GM19240 (cell line): ENCODE results near the gene GRIK1.

Source experiments
- DNase-seq: peaks from one replicate; pipeline ENCODE4 v3.0.0; 2011; ENCODE audit warnings: low spot score; ENCODE audit not compliant: insufficient read length

The GRIK1 gene

DNA sequence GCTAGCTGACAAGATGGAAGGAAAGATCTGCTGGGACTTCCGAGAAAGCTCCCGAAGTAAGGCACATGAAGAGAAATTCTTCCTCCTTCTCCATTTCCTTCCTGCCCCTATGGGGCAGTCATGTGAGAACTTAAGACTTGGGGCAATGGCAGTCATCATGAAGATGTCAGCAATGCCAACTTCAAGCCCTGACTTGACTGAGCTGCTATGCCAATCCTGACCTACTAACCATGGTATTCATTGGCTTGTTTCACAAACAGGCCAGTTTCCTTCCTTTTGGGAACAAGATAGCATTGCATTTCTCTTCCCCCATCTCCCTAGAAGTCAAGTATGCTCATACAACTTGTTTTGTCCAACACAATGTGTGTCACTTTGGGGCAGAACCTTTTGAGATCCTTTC lies 25.5 kb downstream of the GRIK1 start:
- DNase-seq, result no peak

DNA sequence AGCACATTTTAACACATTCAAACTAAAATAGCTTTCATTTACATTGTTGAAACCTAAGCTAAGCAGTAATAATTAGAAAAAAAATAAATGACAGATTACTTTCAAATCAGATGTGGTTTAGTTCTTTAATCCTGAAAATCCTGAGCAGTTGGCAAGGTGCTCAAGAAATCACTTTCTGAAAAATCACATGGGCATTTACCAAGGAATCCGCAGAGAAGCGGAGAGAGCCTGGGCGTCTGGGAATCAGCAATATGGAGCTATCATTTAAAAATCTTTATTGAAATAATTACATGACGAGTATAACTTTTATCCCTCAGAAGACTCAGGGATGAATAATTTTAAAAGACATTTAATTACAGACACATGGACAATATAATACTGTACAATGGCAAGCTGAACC lies 30.2 kb downstream of the GRIK1 start:
- DNase-seq, result no peak

DNA sequence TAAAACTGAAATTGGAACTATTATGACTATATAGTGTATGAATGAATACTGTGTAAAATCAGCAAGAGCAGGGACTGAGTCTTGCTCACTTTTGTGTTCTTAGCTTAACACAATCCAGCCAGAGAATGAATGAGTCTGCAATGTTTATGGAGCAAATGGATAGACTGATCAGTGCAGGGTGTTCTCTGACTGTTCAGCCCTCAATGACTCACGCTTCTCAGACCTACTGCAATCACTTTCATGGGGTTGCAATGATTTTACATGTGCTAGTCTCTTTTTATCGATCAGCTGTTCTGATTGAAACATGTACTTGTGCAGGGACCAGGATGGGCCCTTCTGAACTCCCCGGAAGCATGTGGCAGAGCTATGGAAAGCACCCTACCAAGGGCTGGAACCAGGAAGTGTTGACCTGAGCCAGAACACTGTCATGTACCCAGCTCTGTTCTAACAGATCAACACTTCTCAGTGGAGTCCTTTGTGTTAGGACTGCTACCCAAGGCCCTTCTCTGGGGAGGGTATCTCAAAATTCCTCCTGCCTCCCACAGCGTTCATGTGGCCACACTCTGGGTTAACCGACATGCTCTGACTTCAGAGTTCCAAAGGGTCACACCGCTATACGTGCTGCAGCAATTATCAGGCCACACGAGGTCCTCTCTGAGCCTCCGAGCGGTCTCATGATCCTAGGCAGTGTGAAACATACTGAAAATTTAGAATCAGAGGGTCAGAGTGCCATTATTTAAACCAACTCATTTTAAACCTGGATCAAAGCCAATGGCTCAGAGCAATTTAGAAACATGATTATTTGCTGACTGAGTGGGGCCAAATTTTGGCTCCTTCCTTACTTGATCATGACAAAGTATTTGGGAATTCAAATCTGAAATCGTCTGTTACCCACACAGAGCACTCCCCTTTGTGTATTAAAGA lies 35.2 kb downstream of the GRIK1 start:
- no peak for DNase-seq

DNA sequence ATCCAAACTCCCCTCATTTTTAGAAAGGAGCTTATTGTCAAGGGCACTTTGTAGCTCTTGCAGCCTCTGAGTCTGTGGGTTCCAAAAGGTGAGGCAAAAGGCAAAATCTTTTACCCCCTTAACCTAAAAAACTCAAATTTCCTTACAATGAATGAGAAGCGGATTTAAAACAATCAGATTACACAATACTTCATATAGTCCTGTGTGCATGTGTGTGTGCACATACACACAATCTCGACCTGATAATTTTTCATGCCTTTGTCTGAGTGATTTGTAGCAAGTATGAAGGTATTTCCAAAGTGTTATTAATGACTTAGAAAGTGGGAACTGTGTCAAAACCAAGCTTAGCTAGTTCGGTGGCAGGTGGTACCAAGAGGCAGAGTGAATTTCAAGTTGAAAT lies 42.9 kb downstream of the GRIK1 start:
- no peak for DNase-seq

DNA sequence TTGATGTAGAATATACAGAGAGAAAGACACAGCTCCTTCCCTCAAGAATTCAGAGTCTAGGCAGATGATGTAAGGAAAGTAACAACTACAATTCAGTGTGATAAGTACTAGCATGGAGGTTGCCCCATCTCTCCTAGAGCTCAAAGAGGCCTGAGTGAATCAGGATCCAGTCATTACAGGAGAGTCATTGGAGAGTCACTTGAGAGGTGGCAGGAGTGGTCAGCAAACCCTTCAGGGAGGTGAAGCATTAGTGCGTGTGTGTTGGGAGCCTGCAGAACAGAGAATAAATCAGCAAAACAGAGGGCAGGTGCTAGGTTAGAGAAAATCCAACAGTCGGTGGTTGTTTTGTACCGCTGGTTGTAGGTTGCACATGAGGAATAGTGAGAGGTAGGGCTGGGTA lies 46.1 kb downstream of the GRIK1 start:
- no peak for DNase-seq

DNA sequence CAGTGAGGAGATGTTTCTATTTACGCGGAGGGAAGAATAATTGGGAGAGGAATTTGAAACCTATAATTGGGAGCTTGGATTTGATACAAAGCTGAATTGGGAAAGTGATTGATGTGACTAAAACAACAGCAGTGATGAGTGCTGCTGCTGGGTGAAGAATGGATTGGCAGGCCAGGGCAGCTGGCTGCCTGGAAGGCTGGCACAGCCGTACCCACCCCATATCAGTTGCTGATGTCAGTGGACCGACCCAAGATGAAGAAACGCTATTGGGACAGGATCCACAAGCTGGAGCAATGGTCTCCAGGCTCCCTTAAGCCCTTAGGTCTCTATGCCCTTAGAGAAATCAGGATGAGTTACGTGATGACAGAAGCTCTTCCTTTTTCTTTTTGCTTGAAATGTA lies 47.4 kb downstream of the GRIK1 start:
- DNase-seq, result no peak

DNA sequence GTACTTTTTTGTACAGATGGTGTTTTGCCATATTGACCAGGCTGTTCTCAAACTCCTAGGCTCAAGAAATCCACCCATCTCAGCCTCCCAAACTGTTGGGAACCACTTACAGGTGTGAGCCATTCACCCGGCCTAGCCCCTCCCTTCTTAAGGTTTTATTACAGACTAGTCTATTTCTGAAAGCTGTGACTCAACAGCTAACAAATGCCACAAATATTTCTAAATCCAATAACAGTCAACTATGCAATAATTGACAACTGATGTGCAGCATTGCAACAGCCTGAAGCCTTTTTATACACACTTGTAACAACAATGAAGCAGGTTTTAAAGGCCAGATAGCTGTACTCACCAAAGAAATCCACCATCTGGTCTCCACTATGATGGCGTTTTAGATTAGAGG lies 51.4 kb downstream of the GRIK1 start:
- DNase-seq, result no peak

DNA sequence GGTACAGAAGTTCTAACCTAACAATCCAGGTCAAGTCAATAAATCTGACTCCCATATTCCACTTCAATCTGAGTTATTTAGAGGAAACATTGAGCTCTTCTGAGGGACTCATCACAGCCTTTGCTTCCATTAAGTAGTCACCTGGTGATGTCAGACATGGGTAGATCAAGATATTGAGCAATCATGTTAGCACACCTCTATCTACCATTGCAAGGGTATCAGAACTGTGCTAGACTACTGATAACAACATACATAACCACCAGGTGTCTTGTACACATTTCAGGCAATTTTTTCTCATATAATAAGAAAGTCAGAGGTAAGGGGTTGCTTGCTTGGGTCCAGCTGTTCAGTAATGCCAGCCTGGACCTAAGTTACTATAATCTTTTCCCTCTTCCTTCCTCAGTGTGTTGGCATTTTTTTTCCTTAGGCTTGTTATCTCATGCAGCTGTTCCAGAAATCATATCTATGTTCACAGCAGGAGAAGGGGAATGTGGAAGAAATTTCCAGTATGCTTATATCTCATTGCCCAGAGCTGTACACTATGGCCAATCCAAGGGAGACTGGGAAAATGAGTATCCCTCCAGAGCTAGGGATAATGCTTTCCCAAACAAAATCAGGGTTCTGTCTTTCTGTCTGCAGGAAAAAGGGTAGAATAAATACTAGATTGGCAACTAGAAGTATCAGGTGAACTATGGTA lies 52.3 kb downstream of the GRIK1 start:
- no peak for DNase-seq

DNA sequence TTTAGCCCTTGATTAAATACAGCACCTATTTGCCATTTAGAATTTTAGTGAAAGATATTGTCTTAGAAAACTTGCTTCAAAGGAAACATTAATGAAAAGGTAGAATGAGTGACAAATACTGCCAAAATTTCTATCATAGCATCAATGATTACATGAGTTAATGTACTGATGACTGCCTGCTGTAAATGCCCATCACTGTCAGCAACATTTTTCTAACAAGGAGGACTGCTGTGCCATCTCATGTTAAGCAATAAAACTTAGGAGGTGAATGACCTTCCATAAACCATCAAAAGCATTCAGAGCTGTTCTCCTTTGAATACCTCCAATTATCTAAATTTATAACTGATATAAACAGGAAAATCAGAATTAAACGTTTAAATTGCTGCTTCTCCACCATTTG lies 54.3 kb downstream of the GRIK1 start:
- no peak for DNase-seq

DNA sequence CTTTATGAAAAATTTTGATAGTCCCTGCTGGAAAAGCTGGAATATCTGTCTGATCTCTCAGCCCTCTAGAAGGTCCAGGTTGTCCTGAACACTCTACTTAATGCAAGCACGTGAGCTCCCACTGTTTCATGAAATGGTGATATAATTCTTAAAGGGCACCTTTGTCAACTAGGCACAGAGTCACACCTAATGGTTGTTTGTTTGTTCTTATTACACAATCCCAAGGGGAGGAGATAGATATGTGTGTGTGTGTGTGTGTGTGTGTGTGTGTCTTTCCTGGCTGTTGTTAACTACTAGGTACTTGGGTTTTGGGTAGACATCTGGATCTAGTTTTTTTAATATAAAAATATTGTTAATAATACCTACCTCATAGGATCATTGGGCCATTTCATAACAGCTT lies 63.9 kb downstream of the GRIK1 start:
- no peak for DNase-seq

DNA sequence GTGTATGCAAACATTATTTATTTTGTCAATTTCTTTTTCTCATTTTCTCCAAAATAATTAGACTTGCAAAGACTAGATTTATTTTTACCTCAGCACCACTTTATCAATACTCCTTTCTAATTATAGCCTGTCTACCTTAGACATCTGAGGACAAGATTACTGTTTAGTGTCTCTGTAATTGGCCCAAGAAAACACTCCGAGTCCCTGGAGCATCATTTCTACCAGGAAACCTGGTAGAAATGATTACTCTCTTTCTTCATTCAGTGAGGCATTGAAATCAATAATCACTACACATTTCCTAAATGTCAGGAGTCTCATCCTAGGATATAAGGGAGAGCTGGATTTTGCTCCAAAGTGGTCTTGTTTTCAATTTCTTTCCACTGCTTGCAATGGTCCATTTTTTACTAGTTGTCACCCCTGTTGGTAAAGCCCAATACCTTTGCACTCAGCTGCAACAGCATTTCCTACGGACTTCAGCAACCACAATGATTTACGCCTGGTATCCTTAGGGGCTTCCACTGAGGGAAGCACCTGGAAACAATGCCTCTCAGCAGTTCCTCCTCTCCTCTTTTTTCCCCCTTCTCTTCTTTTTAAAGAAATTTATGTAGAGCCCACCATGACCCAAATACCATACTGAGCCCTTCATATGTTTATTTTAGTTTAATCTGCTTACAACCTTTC lies 64.6 kb downstream of the GRIK1 start:
- no peak for DNase-seq

DNA sequence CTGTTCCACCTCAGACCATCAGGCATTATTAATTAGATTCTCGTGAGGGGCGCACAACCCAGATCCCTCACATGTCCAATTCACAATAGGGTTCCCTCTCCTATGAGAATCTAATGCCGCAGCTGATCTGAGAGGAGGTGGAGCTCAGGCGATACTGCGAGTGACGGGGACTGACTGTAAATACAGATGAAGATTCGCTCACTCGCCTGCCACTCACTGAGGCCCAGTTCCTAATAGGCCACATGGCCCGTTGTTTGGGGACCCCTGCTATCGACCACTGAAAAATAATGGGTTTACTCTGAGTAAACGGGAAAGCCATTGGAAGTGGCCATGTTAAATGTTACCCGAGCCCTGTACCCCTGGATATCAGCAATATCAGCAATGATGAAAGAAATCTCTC lies 65.9 kb downstream of the GRIK1 start:
- DNase-seq, result no peak

DNA sequence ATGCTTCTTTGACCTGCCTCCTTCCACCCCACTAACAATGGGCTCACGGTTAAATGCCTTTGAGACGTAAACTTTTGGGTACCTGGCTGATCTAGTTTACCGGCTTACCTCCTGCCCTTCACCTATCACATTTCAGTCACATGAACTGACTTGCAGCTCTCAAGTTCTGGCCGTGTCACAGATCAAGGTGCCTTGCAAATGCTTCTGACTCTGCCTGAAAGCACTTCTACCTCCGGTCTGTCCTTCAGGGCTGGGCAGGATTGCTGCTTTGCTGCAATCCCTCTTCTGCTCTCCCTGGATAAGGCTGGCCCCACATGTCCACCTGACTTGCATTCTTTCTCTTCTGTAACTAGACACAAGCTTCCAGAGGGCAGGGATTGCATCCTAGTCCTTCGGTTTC lies 69.0 kb downstream of the GRIK1 start:
- no peak for DNase-seq

DNA sequence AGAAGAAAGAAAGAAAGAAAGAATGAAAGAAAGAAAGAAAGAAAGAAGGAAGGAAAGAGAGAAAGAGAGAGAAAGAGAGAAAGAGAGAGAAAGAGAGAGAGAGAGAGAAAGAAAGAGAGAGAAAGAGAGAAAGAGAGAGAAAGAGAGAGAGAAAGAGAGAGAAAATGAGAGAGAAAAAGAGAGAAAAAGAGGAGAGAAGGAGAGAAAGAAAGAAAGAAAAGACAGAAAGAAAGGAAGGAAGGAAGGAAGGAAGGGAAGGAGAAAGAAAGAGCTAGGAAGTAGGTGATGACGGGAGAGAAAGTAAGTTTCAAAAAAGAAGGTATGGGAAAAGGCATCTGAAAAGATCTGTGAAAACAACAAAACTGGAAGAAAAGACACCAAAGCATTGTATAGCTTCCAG lies 72.0 kb downstream of the GRIK1 start:
- no peak for DNase-seq

DNA sequence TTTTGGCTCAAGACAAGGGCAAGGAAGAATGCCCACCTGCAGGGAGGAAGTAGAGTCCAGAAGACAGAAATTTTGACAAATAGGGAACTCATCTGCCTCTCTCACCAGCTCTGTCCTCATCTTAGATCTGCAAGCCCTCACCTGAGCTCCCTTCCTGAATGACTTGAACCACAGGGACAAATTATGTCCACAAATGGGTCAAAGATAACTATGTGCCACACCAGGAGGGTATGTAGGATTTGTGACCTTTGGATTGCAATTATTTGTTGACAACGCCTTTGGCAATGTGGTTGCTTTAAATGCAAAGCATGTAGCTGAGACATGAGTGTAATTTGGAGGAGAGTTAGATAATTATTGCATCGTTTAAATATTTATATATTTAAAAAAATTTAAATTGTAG lies 79.5 kb downstream of the GRIK1 start:
- DNase-seq, result no peak

DNA sequence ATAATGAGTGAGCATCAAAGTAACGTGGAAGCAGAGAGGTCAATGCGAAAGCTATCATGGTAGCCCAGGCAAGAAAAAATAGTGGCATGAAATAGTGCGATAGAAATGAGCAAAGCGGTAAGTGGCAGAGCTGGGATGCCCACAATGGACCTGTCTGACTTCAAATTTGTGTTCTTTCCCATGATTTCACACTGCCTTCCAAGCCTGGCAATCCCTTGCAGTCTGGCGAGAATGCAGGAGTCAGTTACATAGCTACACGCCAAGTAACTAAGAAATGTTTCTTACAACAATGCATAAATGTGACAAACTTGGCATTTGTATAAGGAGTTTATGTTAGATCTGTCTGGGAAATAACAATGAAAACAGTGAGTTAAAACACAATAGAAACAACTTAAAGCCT lies 82.6 kb downstream of the GRIK1 start:
- no peak for DNase-seq

DNA sequence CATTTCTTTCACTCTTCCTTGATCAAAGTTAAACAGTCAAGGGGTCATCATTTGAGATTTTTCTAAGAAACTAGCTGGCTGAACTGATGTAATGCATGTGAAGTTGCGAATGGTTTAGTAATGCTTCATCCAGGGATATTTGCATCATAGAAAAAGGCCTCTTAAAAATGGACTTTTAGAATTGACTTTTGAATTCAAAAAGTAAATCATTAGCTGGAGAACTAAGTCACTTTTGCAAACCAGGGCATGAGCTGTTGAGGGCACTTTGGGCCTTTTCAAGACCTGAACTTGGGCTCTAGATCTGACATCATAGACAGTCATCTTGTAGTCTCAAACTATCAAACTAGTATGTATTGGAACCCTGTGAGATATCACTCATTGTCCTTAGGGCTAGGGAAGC lies 85.0 kb downstream of the GRIK1 start:
- no peak for DNase-seq

DNA sequence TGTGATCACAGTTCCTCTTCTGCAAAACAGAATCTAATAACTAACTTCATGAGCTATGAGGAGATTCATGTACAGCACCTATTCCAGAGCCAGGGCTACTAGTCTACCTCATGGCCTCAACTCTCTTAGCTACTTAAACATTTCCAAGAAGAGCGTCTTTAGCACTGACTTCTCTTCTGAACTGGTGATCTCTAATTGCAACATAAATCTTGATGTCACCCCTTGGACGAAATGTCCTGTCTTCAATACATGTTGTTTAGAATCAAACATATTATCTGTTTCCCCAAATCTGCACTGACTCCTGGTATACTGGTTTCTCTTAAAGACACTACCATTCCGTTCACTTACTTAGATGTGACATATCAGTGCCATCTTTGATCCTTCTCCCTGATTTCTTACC lies 88.2 kb downstream of the GRIK1 start:
- DNase-seq, result no peak

DNA sequence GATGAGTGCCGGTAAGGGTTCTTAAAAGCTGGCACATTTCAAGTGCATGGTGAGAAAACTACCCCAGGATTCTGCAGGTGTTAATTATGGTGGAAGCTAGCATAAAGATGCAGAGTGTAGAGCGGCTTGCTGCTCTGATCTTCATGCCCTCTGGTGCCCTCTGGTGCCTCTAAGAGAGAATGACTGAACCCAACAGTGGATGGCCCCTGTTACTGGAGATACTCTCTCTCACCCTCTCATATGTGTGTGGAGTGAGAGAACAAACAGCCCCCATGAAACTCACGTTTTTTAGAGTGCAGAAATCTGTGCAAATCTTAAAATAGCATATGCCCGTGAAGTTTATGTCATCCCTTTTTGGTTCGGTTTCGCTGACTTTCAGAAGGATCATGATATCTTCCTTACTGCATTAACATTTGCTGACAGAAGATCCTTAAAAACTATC lies 90.0 kb downstream of the GRIK1 start:
- DNase-seq, result peak; percentile 26

DNA sequence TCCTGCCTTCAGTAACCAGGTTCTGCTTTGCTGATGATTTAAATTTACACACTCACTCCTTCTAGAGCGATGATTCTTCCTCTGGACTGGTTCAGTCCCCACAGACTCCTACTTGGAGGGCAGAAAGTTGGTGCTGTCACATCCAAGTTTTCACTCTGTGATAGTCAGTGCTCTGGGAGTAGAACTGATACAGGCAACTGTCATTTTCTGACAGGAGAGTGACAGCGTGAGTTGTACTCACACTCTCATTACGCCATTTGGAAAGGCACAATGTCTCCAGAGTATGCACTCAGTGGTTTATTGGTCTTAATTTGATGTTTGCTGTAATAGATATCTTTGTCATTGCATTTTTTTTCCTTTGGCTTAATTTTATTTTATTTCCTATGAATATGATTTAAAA lies 96.0 kb downstream of the GRIK1 start:
- no peak for DNase-seq

DNA sequence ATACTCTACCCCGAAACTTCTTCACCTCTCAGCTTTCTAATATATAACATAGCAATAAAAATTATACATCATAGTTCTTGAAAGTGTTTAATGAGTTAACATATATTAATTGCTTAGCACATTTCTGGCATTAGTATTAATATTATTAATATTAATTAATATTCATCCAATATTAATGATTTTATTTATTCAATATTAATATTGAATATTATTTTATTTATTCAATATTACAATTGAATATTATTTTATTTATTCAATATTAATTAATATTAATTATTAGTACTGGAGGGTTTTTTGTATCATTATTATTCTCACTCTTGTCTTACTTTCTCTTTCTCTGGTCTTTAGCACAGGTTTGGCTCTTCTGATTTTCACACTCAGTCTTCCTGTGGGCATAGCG lies 105.2 kb downstream of the GRIK1 start:
- no peak for DNase-seq

DNA sequence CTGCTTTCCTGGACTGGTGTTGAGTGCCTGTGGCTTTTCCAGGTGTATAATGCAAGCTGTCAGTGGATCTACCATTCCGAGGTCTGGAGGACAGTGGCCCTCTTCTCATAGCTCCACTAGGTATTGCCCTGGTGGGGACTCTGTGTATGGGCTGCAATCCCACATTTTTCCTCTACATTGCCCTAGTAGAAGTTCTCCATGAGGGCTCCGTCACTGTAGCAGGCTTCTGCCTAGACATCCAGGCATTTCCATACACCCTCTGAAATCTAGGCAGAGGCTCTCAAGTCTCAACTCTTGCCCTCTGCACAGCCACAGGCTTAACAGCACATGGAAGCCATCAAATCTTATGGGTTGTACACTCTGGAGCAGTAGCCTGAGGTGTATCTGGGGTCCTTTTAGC lies 107.6 kb downstream of the GRIK1 start:
- no peak for DNase-seq
